Smooth muscle cell (in vitro differentiated cells): Measurements from ENCODE around the gene ANKRD65. TPM values are rescaled to one million over a fixed set of nuclear protein-coding genes. Genes with fewer than 3 reads are reported as not detected.
"Not testable (repeated sequence)": the region's sequence is repeated elsewhere in the genome, so short reads cannot be mapped to it uniquely, and the experiment has no call there.

Experiments used
- DNase-seq: peaks from one replicate; lab custom pipeline; 2025; ENCODE audit not compliant: unreplicated experiment; lab: John Stamatoyannopoulos, UW
- H2AFZ ChIP-seq: fragments of 200-600 bp; sonication (generic); 2 replicates; pipeline ENCODE4 v1.6.0; 2016; ENCODE audit warnings: antibody characterized with exemption, low read depth, mild to moderate bottlenecking
- H3F3A ChIP-seq: fragments of 200-600 bp; sonication (generic); 2 replicates; pipeline ENCODE4 v1.6.0; 2017; ENCODE audit warnings: antibody characterized with exemption, low read depth
- H3K27ac ChIP-seq: fragments of 200-600 bp; sonication (generic); 2 replicates; pipeline ENCODE4 v1.5.1; 2016; ENCODE audit warnings: low read depth, mild to moderate bottlenecking
- H3K27me3 ChIP-seq: fragments of 200-600 bp; sonication (generic); 2 replicates; pipeline ENCODE4 v1.6.1; 2016; ENCODE audit warnings: low read depth, mild to moderate bottlenecking
- H3K36me3 ChIP-seq: fragments of 200-600 bp; sonication (generic); 2 replicates; pipeline ENCODE4 v1.5.1; 2016; ENCODE audit warnings: low read depth
- H3K4me1 ChIP-seq: fragments of 200-600 bp; sonication (generic); 2 replicates; pipeline ENCODE4 v1.5.1; 2016; ENCODE audit warnings: low read depth
- H3K4me2 ChIP-seq: fragments of 200-600 bp; sonication (generic); 2 replicates; pipeline ENCODE4 v1.6.0; 2016; ENCODE audit warnings: mild to moderate bottlenecking
- H3K4me3 ChIP-seq: fragments of 200-600 bp; sonication (generic); 2 replicates; pipeline ENCODE4 v1.5.1; 2016; ENCODE audit warnings: mild to moderate bottlenecking
- H3K79me2 ChIP-seq: fragments of 200-600 bp; sonication (generic); 2 replicates; pipeline ENCODE4 v1.6.0; 2016; ENCODE audit warnings: low read depth, mild to moderate bottlenecking
- H3K9ac ChIP-seq: fragments of 200-600 bp; sonication (generic); 2 replicates; pipeline ENCODE4 v1.6.0; 2016; ENCODE audit warnings: low read depth
- H3K9me3 ChIP-seq: fragments of 200-600 bp; sonication (generic); replicated peaks from 2 replicates; pipeline ENCODE4 v1.5.1; 2016; ENCODE audit warnings: low read depth
- H4K20me1 ChIP-seq: fragments of 200-600 bp; sonication (generic); 2 replicates; pipeline ENCODE4 v1.6.0; 2016; ENCODE audit warnings: low read depth
- WGBS: methylation state at CpG from one replicate; pipeline ENCODE4 v1.1.7; 2016; ENCODE audit warnings: low lambda C conversion rate; 5-methylcytosine and 5-hydroxymethylcytosine counted together
- polyA plus RNA-seq: library from polyadenylated mRNA; unstranded; fragments of >200 nt; fragmentation: Nextera tagmentation; extraction: Ambion mirVana; gene quantifications from 2 replicates; pipeline ENCODE4 v1.2.1, GENCODE V29; 2016
- total RNA-seq: library from RNA; depleted of rRNA; stranded (reverse); fragments of >200 nt; gene quantifications from 2 replicates; pipeline ENCODE4 v1.2.3, GENCODE V29; 2014
- TF ChIP-seq, protein P1 (sequence below): fragments of 200-600 bp; sonication (generic); IDR thresholded peaks from 2 replicates; pipeline ENCODE4 v1.5.1; 2017; ENCODE audit warnings: borderline replicate concordance, mild to moderate bottlenecking, antibody characterized with exemption; ENCODE audit not compliant: insufficient read depth, poor library complexity, severe bottlenecking

ANKRD65 gene
- total and polyA plus RNA-seq, 2 experiments from 2014 or later, result 6.1 to 10.1 TPM

DNA sequence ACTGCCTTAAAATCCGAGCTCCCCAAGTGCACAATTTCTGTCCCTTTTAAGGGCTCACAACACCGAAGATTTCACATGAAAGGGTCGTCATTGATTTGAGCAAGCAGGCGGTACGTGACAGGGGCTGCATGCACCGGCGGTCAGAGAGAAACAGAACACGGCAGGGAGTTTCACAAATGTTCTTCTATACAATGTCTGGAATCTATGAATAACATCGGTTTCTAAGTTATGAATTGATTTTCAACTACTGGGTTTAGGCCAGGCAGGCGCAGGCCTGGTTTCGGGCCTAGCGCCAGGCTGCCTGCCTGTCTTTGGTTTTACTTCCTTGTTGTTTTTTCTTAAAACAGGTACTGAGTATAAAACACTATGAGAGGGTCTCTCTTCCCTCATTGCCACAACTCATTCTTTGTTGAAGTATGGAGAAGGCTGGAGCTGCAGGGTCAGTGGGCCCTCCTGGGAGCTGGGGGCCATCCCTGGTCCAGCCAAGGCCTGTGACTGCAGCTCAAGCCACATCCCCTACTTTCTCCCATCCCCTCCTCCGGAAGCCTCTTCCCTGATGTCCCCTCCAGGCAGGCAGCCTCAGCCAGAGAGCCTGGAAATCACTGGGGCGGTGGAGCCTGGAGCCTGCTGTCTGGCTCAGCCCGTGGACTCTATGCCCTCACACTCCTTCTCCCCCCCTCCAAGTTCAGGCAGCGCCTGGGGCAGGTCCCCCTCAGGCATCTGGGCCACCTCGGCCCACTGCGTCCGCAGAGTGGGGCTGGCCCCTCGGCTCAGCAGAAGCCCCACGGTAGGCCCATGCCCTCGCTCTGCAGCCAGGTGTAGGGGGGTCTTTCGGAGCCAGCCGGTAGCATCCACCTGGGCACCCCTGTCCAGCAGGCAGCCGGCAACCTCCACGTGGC lies 2.4 kb downstream of the ANKRD65 start:
- Histone ChIP-seq H3K9ac (no peak overlapping the region), H4K20me1 (no peaks in the 10 kb centered on the region), H3K4me3 (no peak overlapping the region), H3K27ac (no peak overlapping the region), H3K27me3 (no peaks in the 10 kb centered on the region), H2AFZ (no peak overlapping the region), H3K9me3 (no peaks in the 10 kb centered on the region), H3K36me3 (no peaks in the 10 kb centered on the region), H3K79me2 (no peaks in the 10 kb centered on the region), H3F3A (no peaks in the 10 kb centered on the region), H3K4me1 (peaks cover 6% of the 10 kb centered on the region), H3K4me2 (no peak overlapping the region)
- TF ChIP-seq, protein P1, sequence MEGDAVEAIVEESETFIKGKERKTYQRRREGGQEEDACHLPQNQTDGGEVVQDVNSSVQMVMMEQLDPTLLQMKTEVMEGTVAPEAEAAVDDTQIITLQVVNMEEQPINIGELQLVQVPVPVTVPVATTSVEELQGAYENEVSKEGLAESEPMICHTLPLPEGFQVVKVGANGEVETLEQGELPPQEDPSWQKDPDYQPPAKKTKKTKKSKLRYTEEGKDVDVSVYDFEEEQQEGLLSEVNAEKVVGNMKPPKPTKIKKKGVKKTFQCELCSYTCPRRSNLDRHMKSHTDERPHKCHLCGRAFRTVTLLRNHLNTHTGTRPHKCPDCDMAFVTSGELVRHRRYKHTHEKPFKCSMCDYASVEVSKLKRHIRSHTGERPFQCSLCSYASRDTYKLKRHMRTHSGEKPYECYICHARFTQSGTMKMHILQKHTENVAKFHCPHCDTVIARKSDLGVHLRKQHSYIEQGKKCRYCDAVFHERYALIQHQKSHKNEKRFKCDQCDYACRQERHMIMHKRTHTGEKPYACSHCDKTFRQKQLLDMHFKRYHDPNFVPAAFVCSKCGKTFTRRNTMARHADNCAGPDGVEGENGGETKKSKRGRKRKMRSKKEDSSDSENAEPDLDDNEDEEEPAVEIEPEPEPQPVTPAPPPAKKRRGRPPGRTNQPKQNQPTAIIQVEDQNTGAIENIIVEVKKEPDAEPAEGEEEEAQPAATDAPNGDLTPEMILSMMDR, result no peak
- WGBS, result 93% methylated on average over 26 of the region's 26 CpGs
- no peak for DNase-seq

DNA sequence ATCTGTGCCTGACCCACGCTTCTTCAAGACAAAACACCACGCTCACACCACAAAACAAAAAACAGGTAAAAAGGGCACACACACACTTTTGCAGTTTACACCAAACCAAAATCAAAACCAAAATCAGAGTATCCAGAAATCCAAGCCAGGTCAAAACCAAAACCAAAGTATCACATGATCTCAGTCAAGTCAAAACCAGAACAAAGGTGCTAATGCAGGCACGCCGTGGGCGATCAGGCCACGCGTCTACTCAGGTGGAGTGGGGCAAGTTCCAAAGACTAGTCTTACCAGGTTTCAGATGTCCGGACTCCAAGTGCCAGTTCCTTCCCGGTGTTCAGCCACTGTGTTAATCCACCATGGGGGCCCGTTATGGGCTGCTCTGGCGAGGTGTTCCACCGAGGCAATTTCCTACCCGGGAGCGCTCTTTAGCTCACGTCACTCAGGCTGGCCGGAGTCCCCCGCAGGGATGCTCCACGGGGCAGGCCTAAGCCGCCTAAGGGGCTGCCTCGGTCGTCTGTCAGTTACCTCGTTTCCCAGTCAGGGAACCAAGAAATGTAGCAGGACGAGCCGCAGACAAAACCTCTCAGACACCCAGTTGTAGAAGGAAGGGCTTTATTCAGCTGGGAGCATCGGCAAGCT lies 3.1 kb downstream of the ANKRD65 start:
- WGBS, result 86% methylated on average over 25 of the region's 25 CpGs
- DNase-seq, H4K20me1 ChIP-seq, H3K9ac ChIP-seq, H3K27ac ChIP-seq, H3K4me3 ChIP-seq, H3K27me3 ChIP-seq, H3K9me3 ChIP-seq, H2AFZ ChIP-seq, H3F3A ChIP-seq, H3K4me2 ChIP-seq, H3K36me3 ChIP-seq, H3K4me1 ChIP-seq, H3K79me2 ChIP-seq: not testable (repeated sequence)

- not testable (repeated sequence) for H3K79me2 ChIP-seq, H3K27me3 ChIP-seq, H3K4me1 ChIP-seq, H3F3A ChIP-seq, H4K20me1 ChIP-seq, H3K9me3 ChIP-seq, H3K36me3 ChIP-seq, H3K4me2 ChIP-seq, DNase-seq, H3K27ac ChIP-seq, H3K9ac ChIP-seq, H3K4me3 ChIP-seq, H2AFZ ChIP-seq
- WGBS, result 79% methylated on average over 5 of the region's 5 CpGs
Observed at GRCh38 chr1:1417396-1417795, 3.7 kb downstream of the ANKRD65 start.

DNA sequence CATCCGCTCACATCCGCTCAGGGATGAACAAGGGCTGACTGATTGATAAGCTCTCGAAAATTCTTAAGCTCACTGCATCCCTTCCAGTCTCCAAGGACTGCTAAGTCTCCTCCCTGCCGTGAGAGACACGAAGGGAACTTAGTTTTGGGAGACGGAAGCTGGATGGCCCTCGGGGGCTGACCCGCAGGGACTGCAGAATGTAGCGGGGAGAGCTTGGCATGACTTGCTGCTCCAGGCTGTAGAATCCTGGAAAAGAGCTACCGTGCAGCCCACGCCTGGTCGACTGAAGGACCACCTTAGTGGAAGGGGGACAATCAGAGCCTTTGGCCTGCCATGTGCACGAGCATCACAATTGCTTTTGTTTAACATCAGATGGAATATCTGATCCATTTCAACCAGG lies 5.3 kb downstream of the ANKRD65 start:
- Histone ChIP-seq H2AFZ (no peak overlapping the region), H3F3A (no peaks in the 10 kb centered on the region), H3K9me3 (no peaks in the 10 kb centered on the region), H3K27me3 (no peaks in the 10 kb centered on the region), H3K79me2 (no peaks in the 10 kb centered on the region), H3K36me3 (no peaks in the 10 kb centered on the region), H3K9ac (no peak overlapping the region), H3K4me1 (no peaks in the 10 kb centered on the region), H3K27ac (no peak overlapping the region), H3K4me2 (no peak overlapping the region), H4K20me1 (no peaks in the 10 kb centered on the region), H3K4me3 (no peak overlapping the region)
- no peak for DNase-seq
- TF ChIP-seq, protein P1, result no peak
- 88% methylated on average over 12 of the region's 13 CpGs for WGBS

- H3K79me2 ChIP-seq, result peaks cover 23% of the 10 kb centered on the region
- not testable (repeated sequence) for H3K36me3 ChIP-seq, H3K9ac ChIP-seq, H3K4me3 ChIP-seq, H2AFZ ChIP-seq, H3K4me2 ChIP-seq, H3F3A ChIP-seq, H3K27ac ChIP-seq, H3K9me3 ChIP-seq, H3K27me3 ChIP-seq, DNase-seq
- 99% methylated on average over 11 of the region's 11 CpGs for WGBS
- H3K4me1 ChIP-seq, result peaks cover 13% of the 10 kb centered on the region
- peaks cover 18% of the 10 kb centered on the region for H4K20me1 ChIP-seq
Observed at GRCh38 chr1:1412311-1412902, 8.7 kb downstream of the ANKRD65 start.
